HL-60/S4 treated with phorbol 12-myristate 13-acetate at 8.2 ng/mL for 4 days and 3 days (cell line): ENCODE measurements around the gene NAB2.
"Not testable (repeated sequence)": the region's sequence is repeated elsewhere in the genome, so short reads cannot be mapped to it uniquely, and the experiment has no call there.

ENCODE experiments used
- in situ Hi-C: fragments of 300-500 bp; cut with MboI; formaldehyde crosslinking; loops from 2 replicates; pipeline ENCODE4 v1.15.0; 2022; ENCODE audit warnings: low sequenced_read_pairs

Gene NAB2

GRCh38 chr12:57063991-57064685, 24.8 kb upstream of the NAB2 start:
- in situ Hi-C loops, result loop anchor here (10.0 kb wide), 1 partner anchor 111 kb away; no protein-coding TSS in a partner anchor

- in situ Hi-C loops, result loop anchor here (10.0 kb wide), 1 partner anchor 109 kb away; no protein-coding TSS in a partner anchor
These were observed 22.7 kb upstream of the NAB2 start for GRCh38 chr12:57066245-57066644.

- in situ Hi-C loops, result loop anchor here (10.0 kb wide), 1 partner anchor 105 kb away; no protein-coding TSS in a partner anchor
These were observed 19.4 kb upstream of the NAB2 start for GRCh38 chr12:57069523-57069922.

GRCh38 chr12:57072661-57073060, 16.3 kb upstream of the NAB2 start:
- in situ Hi-C loops, result no loop called here

- in situ Hi-C loops, result not testable (repeated sequence)
These were observed 15.1 kb upstream of the NAB2 start for GRCh38 chr12:57073566-57074450.

GRCh38 chr12:57078519-57079404, 10.2 kb upstream of the NAB2 start, which contains the start of gene NEMP1:
Gene NEMP1 (minus strand): TSS chr12:57078791. CDS start chr12:57078745, 46 bp downstream.
- in situ Hi-C loops, result loop anchor here (25.0 kb wide), 1 partner anchor 384 kb away; the partner anchor contains the start of genes GLI1 and INHBE

- in situ Hi-C loops, result loop anchor here (25.0 kb wide), 1 partner anchor 382 kb away; the partner anchor contains the start of genes GLI1 and INHBE
These were observed 9.1 kb upstream of the NAB2 start for GRCh38 chr12:57079821-57080220.

GRCh38 chr12:57080855-57081254, 8.1 kb upstream of the NAB2 start:
- in situ Hi-C loops, result loop anchor here (25.0 kb wide), 1 partner anchor 381 kb away; the partner anchor contains the start of genes GLI1 and INHBE

- in situ Hi-C loops, result loop anchor here (25.0 kb wide), 1 partner anchor 376 kb away; the partner anchor contains the start of genes GLI1 and INHBE
These were observed 2.9 kb upstream of the NAB2 start for GRCh38 chr12:57085999-57086492.

GRCh38 chr12:57086493-57087009, 2.4 kb upstream of the NAB2 start:
- in situ Hi-C loops, result loop anchor here (25.0 kb wide), 1 partner anchor 376 kb away; the partner anchor contains the start of genes GLI1 and INHBE

GRCh38 chr12:57087010-57087690, 1.8 kb upstream of the NAB2 start:
- in situ Hi-C loops, result loop anchor here (25.0 kb wide), 1 partner anchor 375 kb away; the partner anchor contains the start of genes GLI1 and INHBE

GRCh38 chr12:57087691-57088353, 1.1 kb upstream of the NAB2 start:
- in situ Hi-C loops, result loop anchor here (25.0 kb wide), 1 partner anchor 374 kb away; the partner anchor contains the start of genes GLI1 and INHBE

GRCh38 chr12:57089271-57090245, 644 bp downstream of the NAB2 start:
- in situ Hi-C loops, result loop anchor here (25.0 kb wide), 1 partner anchor 373 kb away; the partner anchor contains the start of genes GLI1 and INHBE

- in situ Hi-C loops, result loop anchor here (25.0 kb wide), 1 partner anchor 372 kb away; the partner anchor contains the start of genes GLI1 and INHBE
These were observed 1.6 kb downstream of the NAB2 start for GRCh38 chr12:57090490-57090889.

GRCh38 chr12:57090924-57091637, 2.2 kb downstream of the NAB2 start:
- in situ Hi-C loops, result loop anchor here (25.0 kb wide), 1 partner anchor 371 kb away; the partner anchor contains the start of genes GLI1 and INHBE
